H9 (cell line): ENCODE measurements around the gene DLG5. TPM values are rescaled to one million over a fixed set of nuclear protein-coding genes. Genes with fewer than 3 reads are reported as not detected.
A peak's percentile ranks its signal among the peaks of the same experiment; 100 is the strongest.

ENCODE experiments used
- DNase-seq: peaks from one replicate; pipeline ENCODE4 v3.0.0-alpha.2; 2017
- H2AFZ ChIP-seq: one replicate; pipeline ENCODE4 v1.6.1; 2013; ENCODE audit warnings: mild to moderate bottlenecking, low read length, control low read depth, moderate library complexity
- H2AK5ac ChIP-seq: 2 replicates; pipeline ENCODE4 v1.6.1; 2013; ENCODE audit warnings: low read length, control low read depth, mixed read lengths; ENCODE audit not compliant: insufficient read length
- H2BK120ac ChIP-seq: one replicate; pipeline ENCODE4 v1.6.1; 2013; ENCODE audit warnings: low read depth, mild to moderate bottlenecking, low read length, control low read depth, inconsistent platforms; ENCODE audit not compliant: poor library complexity, severe bottlenecking
- H2BK12ac ChIP-seq: 2 replicates; pipeline ENCODE4 v1.6.1; 2013; ENCODE audit warnings: low read length, control low read depth, mixed read lengths, low read depth; ENCODE audit not compliant: insufficient read length
- H2BK15ac ChIP-seq: 2 replicates; pipeline ENCODE4 v1.6.1; 2013; ENCODE audit warnings: low read depth, low read length, control low read depth
- H2BK20ac ChIP-seq: one replicate; pipeline ENCODE4 v1.6.1; 2013; ENCODE audit warnings: low read depth, mild to moderate bottlenecking, low read length, control low read depth, inconsistent platforms; ENCODE audit not compliant: poor library complexity, severe bottlenecking
- H2BK5ac ChIP-seq: 2 replicates; pipeline ENCODE4 v1.6.1; 2013; ENCODE audit warnings: low read length, control low read depth, mixed read lengths; ENCODE audit not compliant: insufficient read length
- H3K14ac ChIP-seq: 2 replicates; pipeline ENCODE4 v1.6.1; 2013; ENCODE audit warnings: low read length, control low read depth; ENCODE audit not compliant: insufficient read depth
- H3K18ac ChIP-seq: 2 replicates; pipeline ENCODE4 v1.6.1; 2013; ENCODE audit warnings: low read depth, mild to moderate bottlenecking, mixed read lengths, low read length, control low read depth; ENCODE audit not compliant: insufficient read length
- H3K23ac ChIP-seq: 2 replicates; pipeline ENCODE4 v1.6.1; 2013; ENCODE audit warnings: low read length, control low read depth, mixed read lengths, low read depth; ENCODE audit not compliant: insufficient read length
- H3K23me2 ChIP-seq: 2 replicates; pipeline ENCODE4 v1.6.1; 2013; ENCODE audit warnings: low read depth, mild to moderate bottlenecking, mixed read lengths, low read length, control low read depth; ENCODE audit not compliant: insufficient read length, poor library complexity, severe bottlenecking
- H3K27ac ChIP-seq: 2 replicates; pipeline ENCODE4 v1.5.1; 2013; ENCODE audit warnings: low read length, control low read depth, mixed read lengths, low read depth; ENCODE audit not compliant: insufficient read length
- H3K27me3 ChIP-seq: 2 replicates; pipeline ENCODE4 v1.6.1; 2013; ENCODE audit warnings: low read length, control low read depth, inconsistent platforms; ENCODE audit not compliant: insufficient read depth
- H3K4ac ChIP-seq: 2 replicates; pipeline ENCODE4 v1.6.1; 2013; ENCODE audit warnings: low read depth, mild to moderate bottlenecking, control low read depth, inconsistent platforms, low read length, moderate library complexity
- H3K4me1 ChIP-seq: 2 replicates; pipeline ENCODE4 v1.6.1; 2013; ENCODE audit warnings: low read length, control low read depth, inconsistent platforms; ENCODE audit not compliant: insufficient read depth
- H3K4me2 ChIP-seq: 2 replicates; pipeline ENCODE4 v1.6.1; 2013; ENCODE audit warnings: low read length, control low read depth, mixed read lengths; ENCODE audit not compliant: insufficient read length, insufficient read depth
- H3K56ac ChIP-seq: 2 replicates; pipeline ENCODE4 v1.6.1; 2013; ENCODE audit warnings: low read depth, mild to moderate bottlenecking, mixed read lengths, low read length, control low read depth; ENCODE audit not compliant: insufficient read length
- H3K79me1 ChIP-seq: 2 replicates; pipeline ENCODE4 v1.6.1; 2013; ENCODE audit warnings: low read depth, mild to moderate bottlenecking, moderate library complexity, low read length, control low read depth, inconsistent platforms; ENCODE audit not compliant: insufficient read depth, poor library complexity, severe bottlenecking
- H3K79me2 ChIP-seq: 2 replicates; pipeline ENCODE4 v1.6.1; 2013; ENCODE audit warnings: low read length, control low read depth, inconsistent platforms; ENCODE audit not compliant: insufficient read depth
- H3K9ac ChIP-seq: 2 replicates; pipeline ENCODE4 v1.6.1; 2013; ENCODE audit warnings: low read length, control low read depth, mixed read lengths; ENCODE audit not compliant: insufficient read length; ENCODE audit errors: extremely low read depth
- H3K9me3 ChIP-seq: one replicate; pipeline ENCODE4 v1.6.1; 2013; ENCODE audit warnings: low read depth, low read length, inconsistent platforms; ENCODE audit not compliant: control insufficient read depth
- H3T11ph ChIP-seq: one replicate; pipeline ENCODE4 v1.6.1; 2013; ENCODE audit warnings: mild to moderate bottlenecking, low read length, control low read depth, inconsistent platforms
- H4K20me1 ChIP-seq: one replicate; pipeline ENCODE4 v1.6.1; 2013; ENCODE audit not compliant: control insufficient read depth, insufficient read length, insufficient read depth
- H4K5ac ChIP-seq: 2 replicates; pipeline ENCODE4 v1.6.1; 2013; ENCODE audit warnings: low read depth, mild to moderate bottlenecking, mixed read lengths, low read length, control low read depth; ENCODE audit not compliant: insufficient read length
- H4K8ac ChIP-seq: replicated peaks from 2 replicates; pipeline ENCODE4 v1.6.1; 2013; ENCODE audit warnings: low read length, control low read depth, mixed read lengths, low read depth; ENCODE audit not compliant: insufficient read length
- H4K91ac ChIP-seq: 2 replicates; pipeline ENCODE4 v1.6.1; 2013; ENCODE audit warnings: low read depth, mild to moderate bottlenecking, moderate library complexity, mixed read lengths, low read length, control low read depth; ENCODE audit not compliant: insufficient read length
- H3K27ac Mint-ChIP-seq, 3 experiments: 2 replicates in 2 of 3; 3 replicates in 1 of 3; pipeline ENCODE4 v1.8.0; 2020 to 2021; ENCODE audit warnings: mixed read lengths in 3 of 3, mild to moderate bottlenecking in 1 of 3, moderate library complexity in 1 of 3
- H3K27me3 Mint-ChIP-seq: 2 replicates; pipeline ENCODE4 v1.8.0; 2021; ENCODE audit warnings: low read depth, mild to moderate bottlenecking, moderate library complexity, mixed read lengths
- H3K36me3 Mint-ChIP-seq, 3 experiments: 2 replicates in 2 of 3; 3 replicates in 1 of 3; pipeline ENCODE4 v1.8.0; 2020 to 2021; ENCODE audit warnings: low read depth in 3 of 3, mixed read lengths in 3 of 3; ENCODE audit not compliant: insufficient read depth in 1 of 3
- H3K4me1 Mint-ChIP-seq, 2 experiments: 2 replicates each; pipeline ENCODE4 v1.8.0; 2020; ENCODE audit warnings: mixed read lengths in 2 of 2
- H3K4me3 Mint-ChIP-seq, 2 experiments: 2 replicates in 1 of 2; 3 replicates in 1 of 2; pipeline ENCODE4 v1.8.0; 2020 to 2021; ENCODE audit warnings: mild to moderate bottlenecking in 2 of 2, mixed read lengths in 2 of 2, moderate library complexity in 1 of 2
- H3K9me3 Mint-ChIP-seq, 2 experiments: 2 replicates in 1 of 2; 3 replicates in 1 of 2; pipeline ENCODE4 v1.8.0; 2020; ENCODE audit warnings: mild to moderate bottlenecking in 2 of 2, mixed read lengths in 2 of 2, moderate library complexity in 1 of 2
- WGBS: extraction: QIAGEN DNeasy Blood & Tissue Kit; methylation state at CpG from one replicate; pipeline ENCODE4 v1.1.7; 2013; ENCODE audit warnings: missing lambda C conversion rate, low lambda C conversion rate, mixed read lengths; ENCODE audit not compliant: insufficient read length; ENCODE audit errors: extremely low coverage; 5-methylcytosine and 5-hydroxymethylcytosine counted together
- total RNA-seq: library from RNA; stranded (reverse); gene quantifications from 2 replicates; pipeline ENCODE4 v1.2.1, GENCODE V29; 2021
- TF ChIP-seq, protein P1 (sequence below): fragments of 200-600 bp; sonication (generic); conservative IDR thresholded peaks from 3 replicates; pipeline ENCODE4 v1.8.0; 2021; ENCODE audit warnings: antibody characterized with exemption, mild to moderate bottlenecking

Gene DLG5
- total RNA-seq, 1 experiment from 2014 or later = 67.4 TPM

DNA sequence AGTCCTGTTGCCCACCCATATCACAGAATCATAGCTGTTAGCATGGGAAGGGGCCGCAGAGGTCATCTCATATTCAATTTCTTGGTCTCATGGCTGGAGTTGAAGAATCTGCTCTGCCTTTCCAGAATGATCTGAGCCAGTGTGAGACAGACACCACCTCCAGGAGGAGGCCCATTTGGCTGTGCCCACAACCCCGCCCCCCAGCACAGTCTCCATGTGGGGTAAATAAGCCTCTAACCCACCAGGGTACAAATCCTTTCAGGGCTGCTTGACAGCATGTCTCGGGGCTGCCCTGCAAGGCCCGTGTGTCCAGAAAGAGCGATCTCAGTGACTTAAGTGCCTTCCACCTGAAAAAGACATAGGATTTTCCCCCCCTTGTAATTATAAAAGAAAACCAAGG, 137.5 kb downstream of the DLG5 start:
- no peak overlapping the region for H3T11ph ChIP-seq
- H2BK20ac ChIP-seq = no peak overlapping the region
- no peak overlapping the region for H4K5ac ChIP-seq
- no peak overlapping the region for H2BK5ac ChIP-seq
- Mint-ChIP-seq H3K36me3 (peaks cover 22 to 73% (median 64%) of the 10 kb centered on the region in 3 experiments; a peak in 6 of 7 replicates), H3K4me3 (no peak overlapping the region), H3K27me3 (no peaks in the 10 kb centered on the region; the same call in 1 of the 2 replicates), H3K27ac (peak overlapping the region in 2 of 3 experiments; percentile 58 to 64; a peak in 3 of 7 replicates), H3K4me1 (no peaks in the 10 kb centered on the region), H3K9me3 (no peaks in the 10 kb centered on the region)
- no peak overlapping the region for H3K4ac ChIP-seq
- H3K56ac ChIP-seq = no peak overlapping the region
- no peak overlapping the region for H3K18ac ChIP-seq
- H3K23me2 ChIP-seq = no peaks in the 10 kb centered on the region
- H3K23ac ChIP-seq = no peak overlapping the region
- H3K14ac ChIP-seq = no peak overlapping the region
- H3K9ac ChIP-seq = no peak overlapping the region
- no peaks in the 10 kb centered on the region for H3K79me1 ChIP-seq
- no peak overlapping the region for H2AFZ ChIP-seq
- no peak for DNase-seq
- no peak overlapping the region for H4K91ac ChIP-seq
- H3K27me3 ChIP-seq = no peaks in the 10 kb centered on the region
- no peaks in the 10 kb centered on the region for H3K4me1 ChIP-seq
- H3K27ac ChIP-seq = no peak overlapping the region
- H3K9me3 ChIP-seq = no peaks in the 10 kb centered on the region
- H2BK120ac ChIP-seq = no peak overlapping the region
- no peak overlapping the region for H2BK15ac ChIP-seq
- H2AK5ac ChIP-seq = no peak overlapping the region
- H4K20me1 ChIP-seq = no peaks in the 10 kb centered on the region
- H2BK12ac ChIP-seq = no peak overlapping the region
- no peak overlapping the region for H3K4me2 ChIP-seq
- WGBS = no CpG with 5 or more reads among the region's 5 CpGs
- H4K8ac ChIP-seq = no peak overlapping the region
- TF ChIP-seq, protein P1, sequence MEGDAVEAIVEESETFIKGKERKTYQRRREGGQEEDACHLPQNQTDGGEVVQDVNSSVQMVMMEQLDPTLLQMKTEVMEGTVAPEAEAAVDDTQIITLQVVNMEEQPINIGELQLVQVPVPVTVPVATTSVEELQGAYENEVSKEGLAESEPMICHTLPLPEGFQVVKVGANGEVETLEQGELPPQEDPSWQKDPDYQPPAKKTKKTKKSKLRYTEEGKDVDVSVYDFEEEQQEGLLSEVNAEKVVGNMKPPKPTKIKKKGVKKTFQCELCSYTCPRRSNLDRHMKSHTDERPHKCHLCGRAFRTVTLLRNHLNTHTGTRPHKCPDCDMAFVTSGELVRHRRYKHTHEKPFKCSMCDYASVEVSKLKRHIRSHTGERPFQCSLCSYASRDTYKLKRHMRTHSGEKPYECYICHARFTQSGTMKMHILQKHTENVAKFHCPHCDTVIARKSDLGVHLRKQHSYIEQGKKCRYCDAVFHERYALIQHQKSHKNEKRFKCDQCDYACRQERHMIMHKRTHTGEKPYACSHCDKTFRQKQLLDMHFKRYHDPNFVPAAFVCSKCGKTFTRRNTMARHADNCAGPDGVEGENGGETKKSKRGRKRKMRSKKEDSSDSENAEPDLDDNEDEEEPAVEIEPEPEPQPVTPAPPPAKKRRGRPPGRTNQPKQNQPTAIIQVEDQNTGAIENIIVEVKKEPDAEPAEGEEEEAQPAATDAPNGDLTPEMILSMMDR = no peak
- H3K79me2 ChIP-seq = no peaks in the 10 kb centered on the region
